ENCODE data around the gene PPP1R12B.
"Not testable (repeated sequence)": the region's sequence is repeated elsewhere in the genome, so short reads cannot be mapped to it uniquely, and the experiment has no call there.

PPP1R12B gene

GRCh38 chr1:202479661-202480060 lies 131.2 kb downstream of the PPP1R12B start:
- DNase-seq (ENCODE audit: low read depth in 2 of 2, low spot score in 1 of 2) = not testable (repeated sequence)

- DNase-seq (ENCODE audit: low read depth in 2 of 2, low spot score in 1 of 2) = not testable (repeated sequence)
These were observed 132.1 kb downstream of the PPP1R12B start for GRCh38 chr1:202480640-202481039.

GRCh38 chr1:202483362-202483761 lies 134.9 kb downstream of the PPP1R12B start:
- DNase-seq (ENCODE audit: low read depth in 2 of 2, low spot score in 1 of 2) = not testable (repeated sequence)

GRCh38 chr1:202484032-202484431 lies 135.5 kb downstream of the PPP1R12B start:
- DNase-seq (ENCODE audit: low read depth in 2 of 2, low spot score in 1 of 2) = not testable (repeated sequence)

GRCh38 chr1:202484820-202485219 lies 136.3 kb downstream of the PPP1R12B start:
- DNase-seq (ENCODE audit: low read depth in 2 of 2, low spot score in 1 of 2) = not testable (repeated sequence)

- not testable (repeated sequence) for DNase-seq (ENCODE audit: low read depth in 2 of 2, low spot score in 1 of 2)
These were observed 139.7 kb downstream of the PPP1R12B start for GRCh38 chr1:202488178-202488649.

GRCh38 chr1:202489101-202489500 lies 140.6 kb downstream of the PPP1R12B start:
- DNase-seq (ENCODE audit: low read depth in 2 of 2, low spot score in 1 of 2) = not testable (repeated sequence)

- not testable (repeated sequence) for DNase-seq (ENCODE audit: low read depth in 2 of 2, low spot score in 1 of 2)
These were observed 144.6 kb downstream of the PPP1R12B start for GRCh38 chr1:202493112-202493511.

- no peak for DNase-seq (ENCODE audit: low read depth in 2 of 2, low spot score in 1 of 2)
These were observed 150.0 kb downstream of the PPP1R12B start for GRCh38 chr1:202498542-202498941.

GRCh38 chr1:202499997-202500396 lies 151.5 kb downstream of the PPP1R12B start:
- DNase-seq (ENCODE audit: low read depth in 2 of 2, low spot score in 1 of 2) = not testable (repeated sequence)

- no peak for DNase-seq (ENCODE audit: low read depth in 2 of 2, low spot score in 1 of 2)
These were observed 152.8 kb downstream of the PPP1R12B start for GRCh38 chr1:202501281-202501680.

- DNase-seq (ENCODE audit: low read depth in 2 of 2, low spot score in 1 of 2) = no peak
These were observed 156.9 kb downstream of the PPP1R12B start for GRCh38 chr1:202505356-202505755.

- DNase-seq (ENCODE audit: low read depth in 2 of 2, low spot score in 1 of 2) = not testable (repeated sequence)
These were observed 157.5 kb downstream of the PPP1R12B start for GRCh38 chr1:202505880-202506575.

GRCh38 chr1:202508863-202509262 lies 160.4 kb downstream of the PPP1R12B start:
- DNase-seq (ENCODE audit: low read depth in 2 of 2, low spot score in 1 of 2) = not testable (repeated sequence)

- DNase-seq (ENCODE audit: low read depth in 2 of 2, low spot score in 1 of 2) = not testable (repeated sequence)
These were observed 165.4 kb downstream of the PPP1R12B start for GRCh38 chr1:202513875-202514274.

- no peak for DNase-seq (ENCODE audit: low read depth in 2 of 2, low spot score in 1 of 2)
These were observed 168.0 kb downstream of the PPP1R12B start for GRCh38 chr1:202516434-202516877.

GRCh38 chr1:202517146-202517545 lies 168.6 kb downstream of the PPP1R12B start:
- DNase-seq (ENCODE audit: low read depth in 2 of 2, low spot score in 1 of 2) = not testable (repeated sequence)

GRCh38 chr1:202518180-202518579 lies 169.7 kb downstream of the PPP1R12B start:
- not testable (repeated sequence) for DNase-seq (ENCODE audit: low read depth in 2 of 2, low spot score in 1 of 2)

- DNase-seq (ENCODE audit: low read depth in 2 of 2, low spot score in 1 of 2) = not testable (repeated sequence)
These were observed 170.4 kb downstream of the PPP1R12B start for GRCh38 chr1:202518905-202519304.

- DNase-seq (ENCODE audit: low read depth in 2 of 2, low spot score in 1 of 2) = not testable (repeated sequence)
These were observed 171.8 kb downstream of the PPP1R12B start for GRCh38 chr1:202520129-202520856.

- DNase-seq (ENCODE audit: low read depth in 2 of 2, low spot score in 1 of 2) = not testable (repeated sequence)
These were observed 172.3 kb downstream of the PPP1R12B start for GRCh38 chr1:202520857-202521216.

- DNase-seq (ENCODE audit: low read depth in 2 of 2, low spot score in 1 of 2) = not testable (repeated sequence)
These were observed 173.0 kb downstream of the PPP1R12B start for GRCh38 chr1:202521484-202521883.

Measured in stimulated activated CD8-positive, alpha-beta memory T cell treated with anti-CD3 and anti-CD28 coated beads, Interleukin-4, amount 100 ng/mL, for 1 hour (primary cell).